ENCODE measurements around the gene CCDC170.

CCDC170 gene

DNA sequence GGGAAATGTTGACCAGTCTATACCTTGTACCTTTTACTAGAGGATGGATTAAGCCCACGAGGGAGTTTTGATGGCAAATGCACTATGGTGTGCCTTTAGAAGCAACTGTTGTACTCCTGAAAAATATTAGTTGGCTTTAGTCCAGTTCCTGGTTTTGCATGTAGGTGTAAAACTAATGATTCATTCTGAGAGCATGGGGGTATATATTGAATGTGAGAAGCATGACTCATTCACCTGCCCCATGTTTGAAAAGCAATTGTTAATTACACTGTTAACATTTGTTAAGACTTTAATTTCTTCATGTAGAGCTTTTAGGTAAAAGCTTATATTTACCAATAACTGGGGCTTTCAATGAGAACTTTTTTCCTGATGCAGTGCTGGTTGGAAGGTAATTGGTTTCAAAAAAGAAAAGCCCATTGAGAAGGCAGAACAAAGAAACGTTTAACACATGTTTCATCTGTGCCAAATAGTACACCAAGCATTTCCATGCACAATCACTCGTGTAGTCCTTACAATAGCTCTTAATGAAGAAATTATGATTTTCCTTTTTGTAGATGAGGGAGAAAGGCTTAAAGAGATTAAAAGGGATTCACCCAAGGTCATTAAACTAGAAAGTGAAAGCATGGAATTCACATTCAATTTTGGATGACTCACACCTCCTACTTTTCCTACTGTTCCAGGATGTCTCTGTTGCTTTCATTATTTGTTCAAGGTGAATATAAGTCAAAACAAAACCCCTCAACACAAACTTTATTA, 134.1 kb downstream of the CCDC170 start:
- TF ChIP-seq, protein P1, sequence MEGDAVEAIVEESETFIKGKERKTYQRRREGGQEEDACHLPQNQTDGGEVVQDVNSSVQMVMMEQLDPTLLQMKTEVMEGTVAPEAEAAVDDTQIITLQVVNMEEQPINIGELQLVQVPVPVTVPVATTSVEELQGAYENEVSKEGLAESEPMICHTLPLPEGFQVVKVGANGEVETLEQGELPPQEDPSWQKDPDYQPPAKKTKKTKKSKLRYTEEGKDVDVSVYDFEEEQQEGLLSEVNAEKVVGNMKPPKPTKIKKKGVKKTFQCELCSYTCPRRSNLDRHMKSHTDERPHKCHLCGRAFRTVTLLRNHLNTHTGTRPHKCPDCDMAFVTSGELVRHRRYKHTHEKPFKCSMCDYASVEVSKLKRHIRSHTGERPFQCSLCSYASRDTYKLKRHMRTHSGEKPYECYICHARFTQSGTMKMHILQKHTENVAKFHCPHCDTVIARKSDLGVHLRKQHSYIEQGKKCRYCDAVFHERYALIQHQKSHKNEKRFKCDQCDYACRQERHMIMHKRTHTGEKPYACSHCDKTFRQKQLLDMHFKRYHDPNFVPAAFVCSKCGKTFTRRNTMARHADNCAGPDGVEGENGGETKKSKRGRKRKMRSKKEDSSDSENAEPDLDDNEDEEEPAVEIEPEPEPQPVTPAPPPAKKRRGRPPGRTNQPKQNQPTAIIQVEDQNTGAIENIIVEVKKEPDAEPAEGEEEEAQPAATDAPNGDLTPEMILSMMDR (IDR thresholded peaks at IDR 0.05) = no peak

DNA sequence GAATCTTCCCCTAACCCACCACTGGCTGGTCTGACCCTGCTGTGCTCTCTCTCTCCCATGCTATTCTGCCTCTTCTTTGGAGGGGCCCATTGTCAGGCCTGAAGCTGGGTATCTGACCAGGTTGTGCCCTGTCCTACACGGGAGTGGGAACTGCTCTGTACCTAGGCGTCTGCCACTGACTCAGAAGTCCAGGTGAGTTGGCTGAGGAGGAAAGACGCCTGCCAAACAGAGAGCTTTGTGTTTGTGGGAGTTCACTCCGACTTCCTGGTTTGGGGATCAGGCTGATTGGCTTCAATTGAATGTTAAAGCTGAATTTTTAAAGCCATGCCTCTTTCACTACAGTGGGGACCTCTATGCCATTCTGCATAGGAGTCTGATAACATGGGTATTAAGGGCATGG, 136.0 kb downstream of the CCDC170 start:
- TF ChIP-seq, protein P1 (IDR thresholded peaks at IDR 0.05) = no peak

DNA sequence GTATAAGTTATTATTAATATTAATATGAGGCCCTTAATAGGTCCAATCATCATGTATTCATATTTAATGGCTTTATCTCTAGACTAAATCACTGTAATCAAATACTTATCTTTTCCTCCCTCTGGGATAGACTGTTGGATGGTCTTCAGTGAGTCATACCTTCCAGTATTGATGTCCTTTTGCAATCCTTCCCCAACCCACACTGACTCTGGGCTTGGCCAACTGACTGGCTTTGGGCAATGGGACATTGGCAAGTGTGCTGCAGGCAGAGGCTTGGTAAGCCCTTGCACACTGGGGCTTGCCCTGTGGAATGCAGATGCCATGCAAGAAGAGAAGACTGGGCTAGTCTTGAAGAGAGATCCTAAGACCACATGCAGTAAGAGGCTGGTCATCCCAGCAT, 136.6 kb downstream of the CCDC170 start:
- TF ChIP-seq, protein P1 (IDR thresholded peaks at IDR 0.05) = no peak

DNA sequence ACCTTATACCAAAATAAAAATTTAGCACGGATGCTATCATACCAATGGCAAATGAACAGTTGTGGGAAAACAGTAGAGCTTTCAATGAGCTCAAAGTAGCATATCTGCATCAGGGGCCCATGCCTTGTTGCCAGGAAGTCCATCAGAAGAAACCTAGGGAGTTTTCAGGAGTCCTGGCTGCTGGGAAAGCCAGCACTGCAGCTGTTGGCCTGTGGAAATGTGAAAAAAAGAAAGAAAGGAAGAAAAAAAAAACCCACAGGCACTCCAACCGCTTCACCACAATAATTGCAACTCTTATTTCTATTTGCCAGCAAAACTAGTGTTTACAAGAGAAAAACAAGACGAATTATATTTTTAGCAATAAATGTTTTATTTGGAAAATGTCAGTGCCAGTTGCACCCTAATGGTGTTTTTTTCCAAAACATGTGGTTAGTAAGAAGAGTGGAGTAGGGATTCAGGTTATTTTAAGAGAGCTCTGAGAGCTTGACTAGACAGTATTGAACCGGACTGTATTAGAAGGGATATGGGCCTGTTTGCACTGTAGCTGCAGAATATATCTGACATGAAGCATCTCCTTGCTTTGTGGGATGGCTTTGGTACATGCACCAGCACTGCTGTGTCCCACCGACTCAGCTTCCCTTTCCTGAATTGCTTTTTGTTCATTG, 137.3 kb downstream of the CCDC170 start:
- TF ChIP-seq, protein P1 (IDR thresholded peaks at IDR 0.05) = no peak

DNA sequence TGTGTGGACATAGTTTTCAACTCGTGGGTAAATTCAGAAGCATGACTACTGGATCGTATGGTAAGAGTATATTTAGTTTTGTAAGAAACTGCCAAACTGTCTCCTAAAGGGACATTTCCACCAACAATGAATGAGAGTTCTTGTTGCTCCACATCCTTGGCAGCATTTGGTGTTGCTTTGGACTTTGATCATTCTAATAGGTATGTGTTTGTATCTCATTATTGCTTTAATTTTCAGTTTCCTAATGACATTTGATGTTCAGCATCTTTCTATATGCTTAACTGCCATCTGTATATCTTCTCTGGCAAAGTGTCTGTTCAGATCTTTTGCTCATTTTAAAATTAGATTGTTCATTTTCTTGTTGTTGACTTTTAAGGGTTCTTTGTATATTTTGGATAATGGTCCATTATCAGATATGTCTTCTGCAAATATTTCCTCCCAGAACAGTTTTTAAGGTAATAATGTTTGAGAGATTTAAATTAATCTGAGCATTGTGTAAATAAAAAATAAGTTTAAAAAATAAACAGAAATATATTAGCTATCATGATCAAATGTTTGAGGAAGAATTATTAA, 138.7 kb downstream of the CCDC170 start:
- TF ChIP-seq, protein P1 (IDR thresholded peaks at IDR 0.05) = no peak

DNA sequence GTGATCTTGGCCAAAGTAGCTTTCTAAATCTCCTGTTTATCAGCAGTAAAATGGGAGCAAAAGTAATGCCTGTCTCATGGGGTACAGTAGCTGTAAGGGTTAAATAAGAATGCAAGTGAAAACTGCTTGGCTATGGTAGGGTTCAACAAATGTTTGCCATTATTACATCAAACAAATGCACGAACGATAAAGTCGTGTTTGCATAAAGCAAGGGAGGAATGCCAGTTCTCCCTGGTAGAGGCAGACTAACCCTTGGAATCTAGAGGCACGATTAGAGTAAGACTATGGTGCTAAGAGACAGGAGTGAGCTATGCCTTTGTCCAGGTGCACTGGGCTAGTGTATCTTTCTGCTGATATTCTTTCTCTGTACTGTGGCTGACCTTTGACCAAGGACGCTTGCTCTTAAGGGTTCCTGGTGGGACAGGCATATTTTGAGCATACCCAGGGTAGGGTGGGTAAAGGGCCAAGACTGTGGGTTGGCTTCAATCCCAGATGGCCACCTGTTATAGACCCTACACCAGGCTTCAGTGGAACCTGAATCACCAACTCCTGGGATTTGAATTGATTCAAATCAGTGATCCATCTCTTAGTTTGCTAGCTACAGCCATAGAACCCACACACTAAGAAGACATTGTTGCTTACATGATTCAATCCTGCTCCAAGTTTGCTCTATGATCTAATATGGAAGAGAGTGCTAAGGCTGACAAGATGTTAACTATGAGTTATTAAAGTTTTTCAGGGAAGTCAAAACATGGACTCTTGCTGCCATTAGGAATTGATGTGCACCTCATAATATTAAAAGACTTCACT, 139.9 kb downstream of the CCDC170 start:
- TF ChIP-seq, protein P1 (IDR thresholded peaks at IDR 0.05) = no peak

DNA sequence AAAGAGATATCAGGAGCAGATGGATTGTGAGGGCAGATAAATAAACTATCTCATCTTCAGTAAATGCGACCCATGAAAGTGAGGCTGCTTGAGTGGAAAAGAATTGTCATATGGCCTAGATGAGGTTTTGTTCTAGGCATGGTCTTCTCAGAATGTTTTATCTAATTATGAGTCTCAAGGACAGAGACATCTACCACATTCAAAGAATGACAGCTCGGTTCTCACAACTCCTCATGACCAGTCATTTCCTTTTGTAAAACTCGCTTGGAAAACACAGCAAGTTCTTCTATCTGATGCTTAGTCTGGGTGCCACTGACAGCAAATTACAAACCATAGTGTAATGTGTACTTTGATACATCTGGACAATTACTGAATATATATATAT, 140.5 kb downstream of the CCDC170 start:
- TF ChIP-seq, protein P1 (IDR thresholded peaks at IDR 0.05) = no peak

All from LNCAP (cell line).